Measurements from ENCODE around the gene SNN.

The SNN gene

GRCh38 chr16:11635113-11635652 lies 33.1 kb upstream of the SNN start:
- no peak overlapping the region for H3K4me3 ChIP-seq (replicated peaks in 1 of 2; ENCODE audit: low read depth in 2 of 2, low read length in 2 of 2)
- TF ChIP-seq, protein P1, sequence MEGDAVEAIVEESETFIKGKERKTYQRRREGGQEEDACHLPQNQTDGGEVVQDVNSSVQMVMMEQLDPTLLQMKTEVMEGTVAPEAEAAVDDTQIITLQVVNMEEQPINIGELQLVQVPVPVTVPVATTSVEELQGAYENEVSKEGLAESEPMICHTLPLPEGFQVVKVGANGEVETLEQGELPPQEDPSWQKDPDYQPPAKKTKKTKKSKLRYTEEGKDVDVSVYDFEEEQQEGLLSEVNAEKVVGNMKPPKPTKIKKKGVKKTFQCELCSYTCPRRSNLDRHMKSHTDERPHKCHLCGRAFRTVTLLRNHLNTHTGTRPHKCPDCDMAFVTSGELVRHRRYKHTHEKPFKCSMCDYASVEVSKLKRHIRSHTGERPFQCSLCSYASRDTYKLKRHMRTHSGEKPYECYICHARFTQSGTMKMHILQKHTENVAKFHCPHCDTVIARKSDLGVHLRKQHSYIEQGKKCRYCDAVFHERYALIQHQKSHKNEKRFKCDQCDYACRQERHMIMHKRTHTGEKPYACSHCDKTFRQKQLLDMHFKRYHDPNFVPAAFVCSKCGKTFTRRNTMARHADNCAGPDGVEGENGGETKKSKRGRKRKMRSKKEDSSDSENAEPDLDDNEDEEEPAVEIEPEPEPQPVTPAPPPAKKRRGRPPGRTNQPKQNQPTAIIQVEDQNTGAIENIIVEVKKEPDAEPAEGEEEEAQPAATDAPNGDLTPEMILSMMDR (IDR thresholded peaks at IDR 0.05; ENCODE audit: low read depth, low read length), result no peak
- no peak for DNase-seq (ENCODE audit: low read depth in 2 of 2)

DNA sequence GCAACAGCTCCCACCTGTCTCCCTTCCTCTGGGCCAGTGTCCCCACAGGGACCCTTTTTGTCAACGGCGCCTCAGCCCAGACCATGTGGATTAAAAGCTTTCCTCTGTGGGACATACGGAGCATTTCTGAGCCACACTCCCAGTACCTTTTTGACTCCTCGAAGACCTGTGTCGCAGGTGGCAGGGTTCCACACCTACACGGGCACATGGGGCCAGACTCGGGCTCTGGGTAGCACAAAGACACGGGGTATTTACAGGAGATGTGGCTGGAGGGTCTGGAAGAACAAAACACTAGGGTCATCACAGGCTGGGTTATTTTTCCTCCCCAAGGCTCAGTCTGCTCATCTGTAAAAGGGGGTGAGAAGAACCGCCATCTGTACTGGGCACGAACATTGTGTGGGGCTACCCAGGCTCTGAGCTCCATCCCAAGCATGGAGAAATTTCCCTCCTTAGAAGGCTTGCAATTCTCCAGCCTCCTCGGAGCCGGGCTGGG lies 32.5 kb upstream of the SNN start:
- TF ChIP-seq, protein P1 (IDR thresholded peaks at IDR 0.05; ENCODE audit: low read depth, low read length), result no peak
- H3K4me3 ChIP-seq (replicated peaks in 1 of 2; ENCODE audit: low read depth in 2 of 2, low read length in 2 of 2), result no peak overlapping the region
- DNase-seq (ENCODE audit: low read depth in 2 of 2), result no peak

GRCh38 chr16:11636172-11636721 lies 32.0 kb upstream of the SNN start:
- DNase-seq (ENCODE audit: low read depth in 2 of 2), result no peak

GRCh38 chr16:11637320-11637719 lies 30.9 kb upstream of the SNN start:
- DNase-seq (ENCODE audit: low read depth in 2 of 2), result no peak
- TF ChIP-seq, protein P1 (IDR thresholded peaks at IDR 0.05; ENCODE audit: low read depth, low read length), result no peak
- no peak overlapping the region for H3K4me3 ChIP-seq (replicated peaks in 1 of 2; ENCODE audit: low read depth in 2 of 2, low read length in 2 of 2)

More at GRCh38 chr16:11636172-11636721, 32.0 kb upstream of the SNN start:
- no peak overlapping the region for H3K4me3 ChIP-seq (replicated peaks in 1 of 2; ENCODE audit: low read depth in 2 of 2, low read length in 2 of 2)
- TF ChIP-seq, protein P1 (IDR thresholded peaks at IDR 0.05; ENCODE audit: low read depth, low read length), result no peak

DNA sequence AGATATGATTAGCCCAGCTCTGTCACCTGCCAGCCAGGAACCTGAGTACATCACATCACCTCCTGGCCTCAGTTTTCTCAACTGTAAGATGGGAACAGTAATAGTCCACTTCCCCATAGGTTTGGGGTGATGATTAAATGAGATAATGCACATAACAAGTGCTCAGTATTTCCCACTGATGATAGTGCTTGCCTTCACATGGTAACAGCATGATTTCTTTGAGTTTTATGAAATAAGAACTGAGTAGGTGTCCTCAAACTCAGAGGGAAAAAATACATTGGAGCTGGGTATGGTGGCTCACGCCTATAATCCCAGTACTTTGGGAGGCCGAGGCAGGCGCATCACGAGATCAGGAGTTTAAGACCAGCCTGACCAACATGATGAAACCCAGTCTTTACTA lies 30.1 kb upstream of the SNN start:
- TF ChIP-seq, protein P1 (IDR thresholded peaks at IDR 0.05; ENCODE audit: low read depth, low read length), result no peak
- H3K4me3 ChIP-seq (replicated peaks in 1 of 2; ENCODE audit: low read depth in 2 of 2, low read length in 2 of 2), result no peak overlapping the region
- DNase-seq (ENCODE audit: low read depth in 2 of 2), result no peak

DNA sequence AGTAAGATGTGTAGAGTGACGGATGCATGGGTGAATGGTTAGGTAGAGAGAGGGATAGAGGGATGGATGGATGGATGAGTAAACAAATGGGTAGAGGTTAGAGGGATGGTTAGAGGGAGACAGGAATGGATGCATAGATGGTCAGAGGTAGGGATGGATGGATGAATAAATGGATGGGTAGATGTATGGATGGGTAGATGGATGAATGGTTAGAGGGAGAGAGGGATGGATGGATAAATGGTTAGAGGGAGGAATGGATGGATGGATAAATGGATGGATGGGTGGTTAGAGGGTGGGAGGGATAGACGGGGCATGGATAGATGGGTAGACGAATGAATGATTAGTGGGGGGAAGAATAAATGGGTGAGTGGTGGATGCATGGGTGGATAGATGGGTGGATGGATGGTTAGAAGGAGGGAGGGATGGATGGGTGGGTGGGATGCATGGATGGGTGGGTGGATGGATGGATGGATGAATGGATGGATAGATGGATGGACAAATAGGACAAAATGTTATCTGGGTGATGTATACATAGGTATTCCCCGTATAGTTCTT lies 29.2 kb upstream of the SNN start:
- H3K4me3 ChIP-seq (replicated peaks in 1 of 2; ENCODE audit: low read depth in 2 of 2, low read length in 2 of 2), result no peak overlapping the region
- DNase-seq (ENCODE audit: low read depth in 2 of 2), result no peak
- TF ChIP-seq, protein P1 (IDR thresholded peaks at IDR 0.05; ENCODE audit: low read depth, low read length), result no peak

Measured in cardiac fibroblast (primary cell).